Epithelial cell of esophagus (primary cell): ENCODE measurements around the gene CFAP45.

ENCODE experiments used
- DNase-seq: peaks from one replicate; pipeline ENCODE4 v3.0.0; 2010; ENCODE audit warnings: low read depth
- H3K4me3 ChIP-seq: 2 replicates; pipeline ENCODE4 v1.5.1; 2011; ENCODE audit warnings: mild to moderate bottlenecking, low read length, control low read depth
- TF ChIP-seq, protein P1 (sequence below): IDR thresholded peaks from 2 replicates; pipeline ENCODE4 v1.5.1; 2011; ENCODE audit warnings: low read depth, mild to moderate bottlenecking, low read length, control low read depth, inconsistent platforms; ENCODE audit not compliant: insufficient read depth; ENCODE audit errors: missing control alignments

Gene CFAP45

DNA sequence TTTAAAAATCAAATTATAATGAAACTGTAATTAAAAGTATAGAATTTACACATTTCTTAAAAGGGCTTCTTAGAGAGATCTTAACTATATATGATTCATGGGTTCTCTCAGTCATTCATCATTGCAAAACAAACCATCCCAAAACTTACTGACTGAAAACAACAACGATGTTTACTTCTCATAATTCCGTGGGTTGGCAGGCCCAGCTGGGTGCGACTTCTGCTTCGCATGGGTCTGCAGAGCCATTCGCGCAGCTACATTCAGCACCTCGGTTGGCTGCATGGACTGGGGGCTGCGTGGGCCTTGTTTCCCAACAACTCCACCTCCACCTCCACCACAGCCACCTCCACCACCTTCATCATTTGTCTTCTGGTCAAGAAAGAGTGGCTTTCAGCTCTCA lies 69.2 kb downstream of the CFAP45 start:
- no peak for DNase-seq
- TF ChIP-seq, protein P1, sequence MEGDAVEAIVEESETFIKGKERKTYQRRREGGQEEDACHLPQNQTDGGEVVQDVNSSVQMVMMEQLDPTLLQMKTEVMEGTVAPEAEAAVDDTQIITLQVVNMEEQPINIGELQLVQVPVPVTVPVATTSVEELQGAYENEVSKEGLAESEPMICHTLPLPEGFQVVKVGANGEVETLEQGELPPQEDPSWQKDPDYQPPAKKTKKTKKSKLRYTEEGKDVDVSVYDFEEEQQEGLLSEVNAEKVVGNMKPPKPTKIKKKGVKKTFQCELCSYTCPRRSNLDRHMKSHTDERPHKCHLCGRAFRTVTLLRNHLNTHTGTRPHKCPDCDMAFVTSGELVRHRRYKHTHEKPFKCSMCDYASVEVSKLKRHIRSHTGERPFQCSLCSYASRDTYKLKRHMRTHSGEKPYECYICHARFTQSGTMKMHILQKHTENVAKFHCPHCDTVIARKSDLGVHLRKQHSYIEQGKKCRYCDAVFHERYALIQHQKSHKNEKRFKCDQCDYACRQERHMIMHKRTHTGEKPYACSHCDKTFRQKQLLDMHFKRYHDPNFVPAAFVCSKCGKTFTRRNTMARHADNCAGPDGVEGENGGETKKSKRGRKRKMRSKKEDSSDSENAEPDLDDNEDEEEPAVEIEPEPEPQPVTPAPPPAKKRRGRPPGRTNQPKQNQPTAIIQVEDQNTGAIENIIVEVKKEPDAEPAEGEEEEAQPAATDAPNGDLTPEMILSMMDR, result no peak
- H3K4me3 ChIP-seq, result no peak overlapping the region

GRCh38 chr1:159829822-159830465 lies 70.0 kb downstream of the CFAP45 start:
- TF ChIP-seq, protein P1, result no peak
- DNase-seq, result no peak

DNA sequence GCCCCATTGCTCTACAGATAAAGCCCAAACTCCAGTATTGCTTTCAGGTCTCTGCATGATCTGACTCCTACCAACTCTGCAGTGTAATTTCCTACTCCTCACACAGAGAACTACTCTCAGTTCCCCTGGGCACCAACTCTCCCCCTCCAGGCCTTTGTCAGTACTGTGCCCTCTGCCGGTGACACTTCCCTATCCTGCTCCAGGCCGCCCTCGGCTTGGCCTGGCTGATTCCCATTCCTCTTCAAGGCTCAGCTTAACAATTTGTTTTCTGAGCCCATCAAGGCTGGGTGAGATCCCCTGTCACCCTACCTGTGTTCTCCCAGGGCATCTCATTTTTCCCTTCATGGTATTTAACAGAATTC lies 70.7 kb downstream of the CFAP45 start:
- TF ChIP-seq, protein P1, result peak; percentile 41
- no peak overlapping the region for H3K4me3 ChIP-seq
- no peak for DNase-seq

More at GRCh38 chr1:159829822-159830465, 70.0 kb downstream of the CFAP45 start:
- no peak overlapping the region for H3K4me3 ChIP-seq

GRCh38 chr1:159828581-159829272 lies 71.2 kb downstream of the CFAP45 start:
- no peak overlapping the region for H3K4me3 ChIP-seq
- TF ChIP-seq, protein P1, result no peak
- no peak for DNase-seq

DNA sequence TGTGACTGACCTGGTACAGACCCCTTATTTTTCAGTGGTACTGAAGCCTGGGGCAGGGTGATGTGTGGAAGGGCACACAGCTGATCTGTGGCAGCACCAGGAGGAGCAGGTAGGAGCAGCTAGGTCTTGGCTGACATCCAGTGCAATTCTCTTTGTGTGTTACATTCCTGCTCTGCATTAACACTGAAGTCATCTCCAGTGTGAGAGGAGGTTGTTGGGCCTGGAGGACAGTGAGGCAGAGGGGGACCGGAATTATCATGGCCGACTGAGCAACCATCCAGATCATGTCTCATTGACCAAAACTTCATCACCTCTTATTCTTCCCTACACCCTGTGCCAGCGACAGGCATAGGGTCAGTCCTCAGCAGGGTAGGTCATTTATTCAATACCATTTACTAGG lies 71.8 kb downstream of the CFAP45 start:
- TF ChIP-seq, protein P1, result no peak
- DNase-seq, result peak; percentile 57
- no peak overlapping the region for H3K4me3 ChIP-seq

DNA sequence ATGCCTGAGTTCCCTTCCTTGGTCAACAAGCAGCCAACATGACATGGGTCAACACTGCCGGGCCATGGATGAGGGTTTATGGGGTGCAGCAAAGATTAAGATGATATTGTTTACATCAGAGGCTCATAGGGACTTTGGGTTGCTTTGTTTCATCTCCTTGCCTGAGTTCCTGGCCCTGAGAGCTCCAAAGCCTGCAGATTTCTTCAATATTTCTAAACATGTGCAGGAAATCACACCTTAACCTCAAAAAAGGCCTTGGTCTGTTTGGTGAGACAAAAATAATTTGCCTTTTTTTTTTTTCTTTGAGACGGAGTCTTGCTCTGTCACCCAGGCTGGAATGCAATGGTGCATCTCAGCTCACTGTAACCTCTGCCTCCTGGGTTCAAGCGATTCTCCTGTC lies 72.4 kb downstream of the CFAP45 start:
- no peak for DNase-seq
- TF ChIP-seq, protein P1, result no peak

DNA sequence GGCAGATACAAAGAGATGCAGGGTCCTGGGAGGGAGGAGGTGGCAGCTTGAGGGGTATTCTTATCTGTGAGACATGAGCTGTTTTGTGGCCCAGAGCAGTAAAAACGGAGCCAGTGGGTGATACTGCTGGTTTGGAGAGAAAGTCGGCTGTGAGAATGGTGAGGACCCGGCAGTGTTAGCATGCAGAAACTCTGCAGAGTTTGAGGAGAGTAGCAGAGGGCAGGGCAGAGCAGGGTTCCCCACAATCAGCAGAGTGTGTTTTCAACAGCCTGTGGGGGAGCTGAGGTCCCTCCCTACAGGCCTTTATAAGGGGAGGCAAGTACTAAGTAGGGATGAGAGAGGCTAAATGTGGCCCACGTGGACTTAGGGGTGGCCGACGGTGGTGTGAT lies 72.9 kb downstream of the CFAP45 start:
- H3K4me3 ChIP-seq, result no peak overlapping the region
- TF ChIP-seq, protein P1, result no peak
- no peak for DNase-seq

More for the DNA sequence above, 72.4 kb downstream of the CFAP45 start:
- no peak overlapping the region for H3K4me3 ChIP-seq
